PC-3 (cell line): ENCODE measurements around the gene ERRFI1. TPM values are rescaled to one million over a fixed set of nuclear protein-coding genes. Genes with fewer than 3 reads are reported as not detected.
A peak's percentile ranks its signal among the peaks of the same experiment; 100 is the strongest.

Source experiments
- ATAC-seq: fragments of 200-7000 bp; cut with Tn5 transposase; 2 replicates; pipeline ENCODE4 v1.9.1; 2020; ENCODE audit warnings: mild to moderate bottlenecking, moderate library complexity
- BruUV-seq: library from RNA; stranded (reverse); fragments of 400-500 nt; replicated peaks from 2 replicates; lab custom pipeline; 2021; lab: Mats Ljungman, UMichigan
- CTCF ChIA-PET: fragments of 300-600 bp; sonication (Branson Sonifier 250); formaldehyde crosslinking; loops from one replicate; lab custom pipeline; 2022; ENCODE audit warnings: antibody characterized with exemption; lab: Charles Lee
- POLR2A ChIA-PET: fragments of 300-600 bp; sonication (Branson Sonifier 250); formaldehyde crosslinking; loops from one replicate; lab custom pipeline; 2022; ENCODE audit warnings: antibody characterized with exemption; ENCODE audit not compliant: unreplicated experiment; lab: Charles Lee
- DNase-seq: peaks from one replicate; pipeline ENCODE4 v3.0.0-alpha.2; 2015
- H2AFZ ChIP-seq: fragments of 300-600 bp; sonication (generic); 2 replicates; pipeline ENCODE4 v1.6.0; 2016; ENCODE audit warnings: antibody characterized with exemption, low read length
- H3F3A ChIP-seq: fragments of 300-600 bp; sonication (generic); one replicate; pipeline ENCODE4 v1.6.0; 2017; ENCODE audit warnings: antibody characterized with exemption, low read length, control low read depth, mild to moderate bottlenecking; ENCODE audit not compliant: unreplicated experiment
- H3K27ac ChIP-seq: fragments of 300-600 bp; sonication (generic); 2 replicates; pipeline ENCODE4 v1.5.1; 2016; ENCODE audit warnings: mild to moderate bottlenecking, low read length
- H3K27me3 ChIP-seq: fragments of 300-600 bp; sonication (generic); 2 replicates; pipeline ENCODE4 v1.6.1; 2016; ENCODE audit warnings: low read length, mixed read lengths
- H3K36me3 ChIP-seq: fragments of 300-600 bp; sonication (generic); 2 replicates; pipeline ENCODE4 v1.6.1; 2016; ENCODE audit warnings: low read depth, mixed run types, low read length, mixed read lengths
- H3K4me1 ChIP-seq: fragments of 300-600 bp; sonication (generic); 2 replicates; pipeline ENCODE4 v1.5.1; 2016; ENCODE audit warnings: low read length; ENCODE audit not compliant: insufficient read depth
- H3K4me2 ChIP-seq: fragments of 300-600 bp; sonication (generic); 2 replicates; pipeline ENCODE4 v1.6.0; 2016; ENCODE audit warnings: low read length
- H3K4me3 ChIP-seq: fragments of 300-600 bp; sonication (generic); 2 replicates; pipeline ENCODE4 v1.5.1; 2016; ENCODE audit warnings: mild to moderate bottlenecking, low read length, mixed read lengths
- H3K79me2 ChIP-seq: fragments of 300-600 bp; sonication (generic); 2 replicates; pipeline ENCODE4 v1.6.1; 2017; ENCODE audit warnings: low read length, mixed read lengths
- H3K9ac ChIP-seq: fragments of 300-600 bp; sonication (generic); 2 replicates; pipeline ENCODE4 v1.6.0; 2016; ENCODE audit warnings: mild to moderate bottlenecking, low read length
- H3K9me2 ChIP-seq: fragments of 300-600 bp; sonication (generic); replicated peaks from 2 replicates; pipeline ENCODE4 v1.6.1; 2016; ENCODE audit warnings: mixed run types, low read length, mixed read lengths
- H3K9me3 ChIP-seq: fragments of 300-600 bp; sonication (generic); 2 replicates; pipeline ENCODE4 v1.6.1; 2016; ENCODE audit warnings: low read length, mixed read lengths
- H4K20me1 ChIP-seq: fragments of 300-600 bp; sonication (generic); 2 replicates; pipeline ENCODE4 v1.6.1; 2016; ENCODE audit warnings: low read length, mixed read lengths
- EZH2 ChIP-seq: fragments of 300-600 bp; sonication (generic); IDR thresholded peaks from one replicate; pipeline ENCODE4 v1.6.1; 2017; ENCODE audit warnings: antibody characterized with exemption, mild to moderate bottlenecking, low read length; ENCODE audit not compliant: unreplicated experiment
- EZH2phosphoT487 ChIP-seq: fragments of 300-600 bp; sonication (generic); IDR thresholded peaks from 2 replicates; pipeline ENCODE4 v1.6.1; 2018; ENCODE audit warnings: mild to moderate bottlenecking, antibody characterized with exemption, low read length, borderline replicate concordance
- intact Hi-C: fragments of 100-400 bp; cut with micrococcal nuclease; formaldehyde crosslinking; loops from 2 replicates; pipeline ENCODE4 v1.9.0; 2023
- total RNA-seq: library from RNA; depleted of rRNA; stranded (reverse); fragments of >200 nt; gene quantifications from 2 replicates; pipeline ENCODE4 v1.2.3, GENCODE V29; 2014
- TF ChIP-seq, protein P1 (sequence below): fragments of 300-600 bp; sonication (generic); conservative IDR thresholded peaks from 2 replicates; pipeline ENCODE4 v1.5.1; 2017; ENCODE audit warnings: antibody characterized with exemption, low read depth, mild to moderate bottlenecking, low read length

ERRFI1 gene
- total RNA-seq, 1 experiment from 2014 or later: 218 TPM

DNA sequence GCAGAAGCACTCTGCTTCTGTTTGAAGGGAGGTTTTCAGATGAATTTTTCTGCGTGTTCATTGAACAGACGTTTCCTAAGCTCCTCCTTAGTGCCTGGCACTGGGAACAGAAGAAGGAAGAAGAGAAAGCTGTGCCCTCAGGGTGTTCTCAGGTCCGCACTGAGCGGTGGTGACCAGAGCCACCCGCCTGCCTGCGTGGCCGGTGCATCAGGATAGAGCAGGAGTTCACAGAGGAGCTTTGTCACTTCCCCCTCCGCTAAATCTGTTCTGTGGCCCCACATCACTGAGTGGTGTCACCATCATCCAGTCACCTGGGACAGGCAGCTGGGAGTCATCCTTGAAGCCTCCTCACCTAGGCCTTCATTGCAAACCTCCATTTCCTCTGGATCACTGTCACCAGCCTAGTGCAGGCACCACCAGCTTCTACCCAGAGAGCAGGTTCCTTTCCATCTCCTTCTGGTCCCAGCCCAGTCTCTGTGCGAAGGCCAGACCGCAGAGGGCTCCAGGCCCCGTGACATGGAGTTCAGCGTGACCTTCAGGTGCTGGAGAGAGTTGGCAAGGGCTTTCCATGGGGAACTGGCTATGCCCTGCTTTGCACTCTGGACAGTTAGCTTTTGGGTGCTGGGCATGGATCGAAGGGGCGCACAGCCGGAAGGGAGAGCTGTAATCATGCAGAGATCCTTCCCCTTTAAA lies 42.9 kb downstream of the ERRFI1 start:
- H3K9ac ChIP-seq: no peak overlapping the region

DNA sequence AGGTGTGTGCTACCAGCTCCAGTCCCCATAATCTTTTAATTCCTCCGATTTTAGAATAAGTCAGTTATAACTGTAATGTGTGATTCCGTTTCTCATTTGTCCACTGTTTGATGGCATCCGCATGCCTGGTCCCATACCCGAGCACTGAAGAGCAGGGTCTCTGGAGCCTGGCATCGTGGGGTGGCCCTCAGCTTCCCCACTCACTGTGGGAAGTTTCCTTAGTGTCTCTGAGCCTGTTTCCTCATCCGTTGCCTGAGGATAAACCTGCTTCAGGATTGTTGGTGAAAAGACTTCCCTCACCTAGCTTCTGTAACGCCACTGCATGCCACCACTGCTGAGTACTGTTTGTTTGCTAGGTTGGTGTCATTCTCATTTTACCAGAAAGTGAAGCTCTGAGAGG lies 45.1 kb downstream of the ERRFI1 start:
- Histone ChIP-seq H3K27me3 (no peaks in the 10 kb centered on the region), H3F3A (no peaks in the 10 kb centered on the region), H3K79me2 (peaks cover 18% of the 10 kb centered on the region), H2AFZ (no peak overlapping the region), H3K4me1 (peaks cover 3% of the 10 kb centered on the region; the same call in 1 of the 2 replicates), H3K4me2 (no peak overlapping the region), H3K9ac (no peak overlapping the region), H3K9me3 (no peaks in the 10 kb centered on the region), H3K27ac (no peak overlapping the region), H4K20me1 (no peaks in the 10 kb centered on the region), H3K9me2 (no peaks in the 10 kb centered on the region), H3K4me3 (no peak overlapping the region), H3K36me3 (peaks cover 61% of the 10 kb centered on the region)
- DNase-seq (no peak), ATAC-seq (peak; percentile 16; the same call in 1 of the 2 replicates)
- TF ChIP-seq EZH2phosphoT487: no peak
- TF ChIP-seq, protein P1, sequence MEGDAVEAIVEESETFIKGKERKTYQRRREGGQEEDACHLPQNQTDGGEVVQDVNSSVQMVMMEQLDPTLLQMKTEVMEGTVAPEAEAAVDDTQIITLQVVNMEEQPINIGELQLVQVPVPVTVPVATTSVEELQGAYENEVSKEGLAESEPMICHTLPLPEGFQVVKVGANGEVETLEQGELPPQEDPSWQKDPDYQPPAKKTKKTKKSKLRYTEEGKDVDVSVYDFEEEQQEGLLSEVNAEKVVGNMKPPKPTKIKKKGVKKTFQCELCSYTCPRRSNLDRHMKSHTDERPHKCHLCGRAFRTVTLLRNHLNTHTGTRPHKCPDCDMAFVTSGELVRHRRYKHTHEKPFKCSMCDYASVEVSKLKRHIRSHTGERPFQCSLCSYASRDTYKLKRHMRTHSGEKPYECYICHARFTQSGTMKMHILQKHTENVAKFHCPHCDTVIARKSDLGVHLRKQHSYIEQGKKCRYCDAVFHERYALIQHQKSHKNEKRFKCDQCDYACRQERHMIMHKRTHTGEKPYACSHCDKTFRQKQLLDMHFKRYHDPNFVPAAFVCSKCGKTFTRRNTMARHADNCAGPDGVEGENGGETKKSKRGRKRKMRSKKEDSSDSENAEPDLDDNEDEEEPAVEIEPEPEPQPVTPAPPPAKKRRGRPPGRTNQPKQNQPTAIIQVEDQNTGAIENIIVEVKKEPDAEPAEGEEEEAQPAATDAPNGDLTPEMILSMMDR: no peak
- TF ChIP-seq EZH2: no peak
- intact Hi-C loops: no loop called here
- BruUV-seq: no TSS peak
- ChIA-PET POLR2A (interaction anchor here (0.6 kb wide), 1 partner anchor 25 kb away, joined by 3 read pairs; no protein-coding TSS in a partner anchor), CTCF (no interaction called here)

More for the DNA sequence above, 42.9 kb downstream of the ERRFI1 start:
- Histone ChIP-seq H4K20me1 (no peaks in the 10 kb centered on the region), H2AFZ (no peak overlapping the region), H3K4me2 (no peak overlapping the region), H3K9me3 (no peaks in the 10 kb centered on the region), H3K27me3 (no peaks in the 10 kb centered on the region), H3K9me2 (no peaks in the 10 kb centered on the region), H3K4me1 (peaks cover 3% of the 10 kb centered on the region; the same call in 1 of the 2 replicates), H3K27ac (peak overlapping the region; percentile 33; the same call in 1 of the 2 replicates), H3K4me3 (no peak overlapping the region), H3K79me2 (peaks cover 7% of the 10 kb centered on the region; the same call in 1 of the 2 replicates), H3F3A (no peaks in the 10 kb centered on the region), H3K36me3 (peaks cover 53% of the 10 kb centered on the region)
- no peak for DNase-seq
- CTCF ChIA-PET: no interaction called here
- ATAC-seq: no peak
- no TSS peak for BruUV-seq
- TF ChIP-seq EZH2phosphoT487: no peak
- TF ChIP-seq, protein P1: no peak
- no peak for TF ChIP-seq EZH2
- POLR2A ChIA-PET: interaction anchor here (0.5 kb wide), 1 partner anchor 295 kb away, joined by 12 read pairs; no protein-coding TSS in a partner anchor
- intact Hi-C loops: loop anchor here (2.0 kb wide), 1 partner anchor 24 kb away; no protein-coding TSS in a partner anchor
